Measurements from ENCODE around the gene FILIP1L.

- TF ChIP-seq POLR2A (IDR thresholded peaks at IDR 0.05): no peak
- no peak for TF ChIP-seq CTCF (IDR thresholded peaks at IDR 0.05)
Measured at GRCh38 chr3:99823723-99824711, 290.3 kb downstream of the FILIP1L start.

Data from adrenal gland (tissue), 5 donors.